Tibial artery (tissue), 4 donors: ENCODE data around the gene TSHZ2.

Source experiments
- DNase-seq, 2 donors: peaks; one replicate each; pipeline ENCODE4 v3.0.0-alpha.2; 2019
- H3K27ac ChIP-seq, 2 donors: fragments of 200-600 bp; sonication (generic) in 1 of 2; 1 replicate in 1 of 2; 2 replicates in 1 of 2; pipeline ENCODE4 v1.5.1; 2018 to 2019; ENCODE audit warnings: mild to moderate bottlenecking in 1 of 2
- H3K27me3 ChIP-seq, 2 donors: fragments of 200-600 bp; sonication (generic) in 1 of 2; one replicate each; pipeline versions ENCODE4 v1.5.1 to v1.6.0; 2016 to 2019
- H3K36me3 ChIP-seq, 3 donors: fragments of 200-600 bp; sonication (generic) in 2 of 3; one replicate each; pipeline ENCODE4 v1.5.1; 2016 to 2019; ENCODE audit warnings: mild to moderate bottlenecking in 2 of 3
- H3K4me1 ChIP-seq, 4 donors: fragments of 200-600 bp; sonication (generic) in 2 of 4; 1 replicate in 3 of 4; 2 replicates in 1 of 4; pipeline ENCODE4 v1.5.1; 2016 to 2019
- H3K4me3 ChIP-seq, 2 donors: fragments of 200-600 bp; sonication (generic) in 1 of 2; 1 replicate in 1 of 2; 2 replicates in 1 of 2; pipeline ENCODE4 v1.5.1; 2018 to 2019; ENCODE audit warnings: mild to moderate bottlenecking in 2 of 2
- H3K9me3 ChIP-seq, 3 donors: fragments of 200-600 bp; sonication (generic) in 1 of 3; one replicate each; pipeline ENCODE4 v1.5.1; 2016 to 2019
- intact Hi-C: fragments of 100-400 bp; cut with DNase I; formaldehyde crosslinking; loops from one replicate; pipeline ENCODE4 v1.15.0; 2023; ENCODE audit warnings: low total_unique reads
- TF ChIP-seq, protein P1 (sequence below), 2 experiments: fragments of 200-600 bp in 1 of 2; fragments of 450-650 bp in 1 of 2; IDR thresholded peaks; one replicate each; pipeline ENCODE4 v1.5.1; 2017 to 2019; ENCODE audit warnings: antibody characterized with exemption in 2 of 2, mild to moderate bottlenecking in 1 of 2, moderate library complexity in 1 of 2

TSHZ2 gene

DNA sequence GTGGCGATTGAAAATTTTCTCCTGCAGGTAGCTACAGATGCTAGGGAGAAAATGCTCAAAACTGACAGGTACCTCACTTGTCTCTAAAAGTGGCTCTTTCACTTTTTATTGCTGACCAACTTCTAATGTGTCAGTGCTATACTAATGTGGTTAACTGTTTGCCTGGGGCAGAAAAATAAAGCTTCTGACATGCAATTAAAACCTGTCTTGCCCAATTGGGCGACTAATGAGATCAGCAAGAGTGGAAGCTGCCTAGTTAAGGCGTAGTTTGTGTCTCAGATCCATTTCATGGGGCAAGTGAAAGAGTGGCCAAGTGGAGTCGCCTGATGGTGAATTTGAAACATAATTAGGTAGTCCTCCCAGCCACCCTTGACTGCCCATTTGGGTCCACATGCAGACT is 193.3 kb downstream of the TSHZ2 start:
- intact Hi-C loops = no loop called here
- no peak for DNase-seq
- H3K27me3 ChIP-seq = no peaks in the 10 kb centered on the region
- H3K4me3 ChIP-seq = no peak overlapping the region
- no peak overlapping the region for H3K27ac ChIP-seq
- no peaks in the 10 kb centered on the region for H3K4me1 ChIP-seq
- no peaks in the 10 kb centered on the region for H3K36me3 ChIP-seq
- TF ChIP-seq, protein P1, sequence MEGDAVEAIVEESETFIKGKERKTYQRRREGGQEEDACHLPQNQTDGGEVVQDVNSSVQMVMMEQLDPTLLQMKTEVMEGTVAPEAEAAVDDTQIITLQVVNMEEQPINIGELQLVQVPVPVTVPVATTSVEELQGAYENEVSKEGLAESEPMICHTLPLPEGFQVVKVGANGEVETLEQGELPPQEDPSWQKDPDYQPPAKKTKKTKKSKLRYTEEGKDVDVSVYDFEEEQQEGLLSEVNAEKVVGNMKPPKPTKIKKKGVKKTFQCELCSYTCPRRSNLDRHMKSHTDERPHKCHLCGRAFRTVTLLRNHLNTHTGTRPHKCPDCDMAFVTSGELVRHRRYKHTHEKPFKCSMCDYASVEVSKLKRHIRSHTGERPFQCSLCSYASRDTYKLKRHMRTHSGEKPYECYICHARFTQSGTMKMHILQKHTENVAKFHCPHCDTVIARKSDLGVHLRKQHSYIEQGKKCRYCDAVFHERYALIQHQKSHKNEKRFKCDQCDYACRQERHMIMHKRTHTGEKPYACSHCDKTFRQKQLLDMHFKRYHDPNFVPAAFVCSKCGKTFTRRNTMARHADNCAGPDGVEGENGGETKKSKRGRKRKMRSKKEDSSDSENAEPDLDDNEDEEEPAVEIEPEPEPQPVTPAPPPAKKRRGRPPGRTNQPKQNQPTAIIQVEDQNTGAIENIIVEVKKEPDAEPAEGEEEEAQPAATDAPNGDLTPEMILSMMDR (IDR thresholded peaks at IDR 0.05) = no peak
- no peaks in the 10 kb centered on the region for H3K9me3 ChIP-seq

DNA sequence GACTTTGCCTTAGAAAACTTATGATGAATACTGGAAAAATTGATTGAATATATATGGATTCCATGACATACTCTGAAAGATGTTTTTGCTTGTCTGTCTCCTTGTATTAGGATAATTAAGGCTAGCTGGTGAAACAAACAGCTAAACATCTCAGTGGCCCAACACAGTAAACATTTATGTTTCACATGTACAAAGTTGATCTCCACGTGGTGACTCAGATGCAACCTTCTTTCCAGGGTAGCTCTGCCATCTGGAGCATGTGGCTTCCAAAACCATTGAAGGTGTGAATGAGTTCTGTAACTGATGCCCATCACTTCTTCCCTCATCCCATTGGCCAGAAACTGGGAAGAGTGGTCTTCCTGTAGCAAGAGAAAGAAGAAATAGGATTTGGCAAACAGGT is 196.3 kb downstream of the TSHZ2 start:
- intact Hi-C loops = no loop called here
- H3K27me3 ChIP-seq = no peaks in the 10 kb centered on the region

GRCh38 chr20:53170196-53170595 is 198.0 kb downstream of the TSHZ2 start:
- Histone ChIP-seq H3K4me1 (no peaks in the 10 kb centered on the region), H3K9me3 (no peaks in the 10 kb centered on the region), H3K27ac (no peak overlapping the region), H3K36me3 (no peaks in the 10 kb centered on the region), H3K27me3 (no peaks in the 10 kb centered on the region), H3K4me3 (no peak overlapping the region)
- TF ChIP-seq, protein P1 (IDR thresholded peaks at IDR 0.05) = no peak
- intact Hi-C loops = no loop called here
- no peak for DNase-seq

More for the DNA sequence above, 196.3 kb downstream of the TSHZ2 start:
- H3K9me3 ChIP-seq = no peaks in the 10 kb centered on the region
- H3K4me1 ChIP-seq = no peaks in the 10 kb centered on the region
- DNase-seq = no peak
- no peak overlapping the region for H3K27ac ChIP-seq
- H3K4me3 ChIP-seq = no peak overlapping the region
- TF ChIP-seq, protein P1 (IDR thresholded peaks at IDR 0.05) = no peak
- no peaks in the 10 kb centered on the region for H3K36me3 ChIP-seq

DNA sequence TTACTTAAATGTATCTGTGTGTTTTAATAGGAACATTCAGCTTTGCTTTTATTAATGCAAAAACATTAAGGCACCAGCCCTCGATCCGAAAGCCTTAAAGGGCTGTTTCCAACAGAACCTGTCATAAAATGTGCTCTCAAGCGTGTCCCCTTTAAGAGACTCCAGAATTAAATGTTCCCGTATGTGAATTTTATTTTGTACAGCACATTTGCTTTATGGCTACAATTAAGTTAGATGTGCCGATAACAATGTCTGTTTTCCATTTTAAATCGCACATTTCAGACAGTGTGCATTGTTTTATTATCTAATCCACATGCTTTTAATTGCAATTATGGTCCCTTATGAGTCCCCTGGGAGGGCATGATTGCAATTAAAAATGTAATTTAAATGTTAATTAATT is 198.9 kb downstream of the TSHZ2 start:
- Histone ChIP-seq H3K36me3 (no peaks in the 10 kb centered on the region), H3K4me1 (no peaks in the 10 kb centered on the region), H3K9me3 (no peaks in the 10 kb centered on the region), H3K27me3 (no peaks in the 10 kb centered on the region), H3K27ac (no peak overlapping the region), H3K4me3 (no peak overlapping the region)
- intact Hi-C loops = no loop called here
- TF ChIP-seq, protein P1 (IDR thresholded peaks at IDR 0.05) = no peak
- no peak for DNase-seq

DNA sequence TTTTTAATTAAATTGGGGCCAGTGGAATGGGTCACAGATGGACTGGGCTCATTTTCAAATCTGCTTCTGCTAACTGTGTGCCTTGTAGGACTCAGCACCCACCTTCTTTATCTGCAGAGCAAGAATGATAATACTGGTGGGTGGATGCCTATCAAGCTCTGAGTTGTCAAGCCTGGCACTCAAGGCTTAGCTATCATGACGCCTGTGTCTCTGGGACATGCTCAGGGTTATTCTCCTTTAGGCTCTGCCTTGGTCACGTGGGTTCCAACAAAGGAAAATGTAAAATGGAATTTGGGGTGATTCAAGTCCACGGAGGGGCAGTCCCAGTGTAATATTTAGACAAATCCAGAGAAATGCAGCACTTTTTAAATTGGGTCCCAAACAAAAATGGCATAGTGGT is 202.3 kb downstream of the TSHZ2 start:
- no peak for DNase-seq
- Histone ChIP-seq H3K36me3 (no peaks in the 10 kb centered on the region), H3K27me3 (no peaks in the 10 kb centered on the region), H3K27ac (no peak overlapping the region), H3K4me1 (no peaks in the 10 kb centered on the region), H3K9me3 (no peaks in the 10 kb centered on the region), H3K4me3 (no peak overlapping the region)
- TF ChIP-seq, protein P1 (IDR thresholded peaks at IDR 0.05) = no peak
- intact Hi-C loops = no loop called here

DNA sequence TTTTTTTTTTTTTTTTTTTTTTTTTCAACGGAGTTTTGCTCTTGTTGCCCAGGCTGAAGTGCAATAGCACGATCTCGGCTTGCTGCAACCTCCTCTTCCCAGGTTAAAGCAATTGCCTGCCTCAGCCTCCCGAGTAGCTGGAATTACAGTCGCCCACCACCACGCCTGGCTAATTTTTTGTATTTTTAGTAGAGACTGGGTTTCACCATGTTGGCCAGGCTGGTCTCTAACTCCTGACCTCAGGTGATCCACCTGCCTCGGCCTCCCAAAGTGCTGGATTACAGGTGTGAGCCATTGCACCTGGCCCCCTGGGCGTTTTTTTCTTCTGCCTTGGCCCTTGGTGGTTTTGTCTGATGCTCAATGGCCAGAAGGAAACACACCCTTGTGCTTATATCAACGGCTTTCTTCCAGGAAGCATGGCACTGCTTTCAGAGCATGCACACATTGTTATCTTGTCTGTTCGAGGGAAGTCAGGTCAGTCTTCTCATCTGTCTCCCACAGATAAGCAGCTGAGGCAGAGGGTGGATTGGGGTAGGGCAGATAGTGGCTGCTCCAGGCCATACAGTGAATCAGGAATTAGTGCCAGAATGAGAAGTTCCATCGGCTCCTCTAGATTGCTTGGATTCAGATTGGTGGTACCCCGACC is 203.1 kb downstream of the TSHZ2 start:
- Histone ChIP-seq H3K4me1 (no peaks in the 10 kb centered on the region), H3K9me3 (no peaks in the 10 kb centered on the region), H3K4me3 (no peak overlapping the region), H3K36me3 (no peaks in the 10 kb centered on the region), H3K27ac (no peak overlapping the region), H3K27me3 (no peaks in the 10 kb centered on the region)
- no peak for DNase-seq
- intact Hi-C loops = no loop called here
- TF ChIP-seq, protein P1 (IDR thresholded peaks at IDR 0.05) = no peak
